ENCODE data around the gene OXTR.
A peak's percentile ranks its signal among the peaks of the same experiment; 100 is the strongest.

OXTR gene

GRCh38 chr3:8767256-8767666, 2.2 kb downstream of the OXTR start:
- no peak for DNase-seq

GRCh38 chr3:8766148-8766547, 3.3 kb downstream of the OXTR start:
- DNase-seq, result no peak

- DNase-seq, result no peak
Measured at GRCh38 chr3:8765528-8765927, 3.9 kb downstream of the OXTR start.

- no peak for DNase-seq
Measured at GRCh38 chr3:8764528-8764927, 4.9 kb downstream of the OXTR start.

GRCh38 chr3:8762607-8763377, 6.6 kb downstream of the OXTR start:
- no peak for DNase-seq

GRCh38 chr3:8761866-8762265, 7.5 kb downstream of the OXTR start:
- no peak for DNase-seq

GRCh38 chr3:8760506-8760905, 8.9 kb downstream of the OXTR start:
- DNase-seq, result no peak

- DNase-seq, result no peak
Measured at GRCh38 chr3:8760091-8760490, 9.3 kb downstream of the OXTR start.

GRCh38 chr3:8759038-8759707, 10.2 kb downstream of the OXTR start:
- no peak for DNase-seq

- DNase-seq, result no peak
Measured at GRCh38 chr3:8757551-8758518, 11.6 kb downstream of the OXTR start.

- no peak for DNase-seq
Measured at GRCh38 chr3:8756671-8757070, 12.7 kb downstream of the OXTR start.

- DNase-seq, result no peak
Measured at GRCh38 chr3:8755564-8756237, 13.7 kb downstream of the OXTR start.

GRCh38 chr3:8755097-8755496, 14.3 kb downstream of the OXTR start:
- DNase-seq, result no peak

GRCh38 chr3:8752832-8753231, 16.6 kb downstream of the OXTR start:
- no peak for DNase-seq

GRCh38 chr3:8749316-8749715, 20.1 kb downstream of the OXTR start:
- no peak for DNase-seq

GRCh38 chr3:8746780-8747345, 22.6 kb downstream of the OXTR start:
- no peak for DNase-seq

GRCh38 chr3:8745619-8746370, 23.6 kb downstream of the OXTR start:
- DNase-seq, result no peak

GRCh38 chr3:8743911-8744310, 25.5 kb downstream of the OXTR start:
- DNase-seq, result no peak

GRCh38 chr3:8743021-8743601, 26.3 kb downstream of the OXTR start:
- DNase-seq, result peak; percentile 27

- DNase-seq, result no peak
Measured at GRCh38 chr3:8741581-8742261, 27.7 kb downstream of the OXTR start.

Data from MV-4-11 (cell line).